ENCODE measurements around the gene KCND1.

The KCND1 gene

DNA sequence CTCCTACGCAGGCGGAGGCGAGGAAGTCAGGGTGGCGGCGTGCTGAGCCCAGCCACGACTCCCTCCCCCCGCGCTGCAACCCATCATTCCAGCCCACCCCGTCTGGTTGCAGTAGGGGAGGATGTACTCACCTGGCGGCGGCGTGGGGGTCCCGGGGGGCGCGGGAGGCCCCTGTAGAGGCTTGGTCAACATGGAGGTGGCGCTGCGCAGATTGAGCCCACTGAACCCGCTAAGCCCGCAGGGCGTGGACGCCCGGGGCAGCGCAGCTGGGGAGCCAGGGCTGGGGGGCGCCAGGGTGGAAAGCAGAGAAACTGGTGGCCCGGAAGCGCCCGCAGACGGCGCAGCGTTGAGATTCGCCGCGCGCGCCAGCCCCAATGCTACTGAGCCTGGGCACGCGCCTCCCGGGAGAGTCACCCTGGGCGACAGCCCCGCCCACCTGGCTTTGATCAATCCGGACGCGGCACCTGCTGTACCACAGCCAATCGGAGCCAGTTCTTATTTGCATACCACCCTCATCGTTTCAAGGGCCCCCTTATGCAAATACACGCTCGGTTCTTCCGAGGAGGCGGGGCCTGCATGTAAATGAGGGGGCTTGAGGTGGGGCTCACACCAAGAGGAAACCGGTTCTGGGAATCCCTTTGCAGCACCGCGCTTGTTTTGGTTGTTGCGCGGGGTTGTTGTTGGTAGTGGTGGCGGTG, 52.9 kb downstream of the KCND1 start, which contains the start of gene PIM2:
PIM2 (minus strand) TSS at position 382 of the 698 bp plus-strand sequence; CDS start at position 192, 190 bp downstream.
- peak within 1 kb of the TSS; percentile 84 for H3K4me3 ChIP-seq (ENCODE audit: low read length)
- no peak for TF ChIP-seq ZNF274 (IDR thresholded peaks at IDR 0.05; ENCODE audit: low read depth, low read length)

DNA sequence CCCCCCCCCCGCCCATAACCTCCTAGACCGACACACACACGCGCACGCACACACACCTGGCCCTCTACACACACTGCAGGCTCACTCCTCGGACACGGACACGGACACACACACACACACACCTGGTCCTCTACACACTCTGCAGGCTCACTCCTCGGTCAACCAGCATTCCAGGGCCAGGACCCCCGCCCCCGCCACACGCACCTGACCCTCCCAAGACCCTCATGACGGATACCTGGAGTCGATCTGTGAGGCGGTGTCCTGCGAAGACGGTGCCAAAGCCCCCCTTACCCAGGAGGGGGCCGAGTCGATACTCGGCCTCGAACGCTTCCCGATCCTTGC, 53.4 kb downstream of the KCND1 start:
- TF ChIP-seq ZNF274 (IDR thresholded peaks at IDR 0.05; ENCODE audit: low read depth, low read length), result no peak
- H3K4me3 ChIP-seq (ENCODE audit: low read length), result peak overlapping the region; percentile 84

- TF ChIP-seq ZNF274 (IDR thresholded peaks at IDR 0.05; ENCODE audit: low read depth, low read length), result no peak
- H3K4me3 ChIP-seq (ENCODE audit: low read length), result peak overlapping the region; percentile 84
These were observed 54.3 kb downstream of the KCND1 start for GRCh38 chrX:48917139-48918001.

DNA sequence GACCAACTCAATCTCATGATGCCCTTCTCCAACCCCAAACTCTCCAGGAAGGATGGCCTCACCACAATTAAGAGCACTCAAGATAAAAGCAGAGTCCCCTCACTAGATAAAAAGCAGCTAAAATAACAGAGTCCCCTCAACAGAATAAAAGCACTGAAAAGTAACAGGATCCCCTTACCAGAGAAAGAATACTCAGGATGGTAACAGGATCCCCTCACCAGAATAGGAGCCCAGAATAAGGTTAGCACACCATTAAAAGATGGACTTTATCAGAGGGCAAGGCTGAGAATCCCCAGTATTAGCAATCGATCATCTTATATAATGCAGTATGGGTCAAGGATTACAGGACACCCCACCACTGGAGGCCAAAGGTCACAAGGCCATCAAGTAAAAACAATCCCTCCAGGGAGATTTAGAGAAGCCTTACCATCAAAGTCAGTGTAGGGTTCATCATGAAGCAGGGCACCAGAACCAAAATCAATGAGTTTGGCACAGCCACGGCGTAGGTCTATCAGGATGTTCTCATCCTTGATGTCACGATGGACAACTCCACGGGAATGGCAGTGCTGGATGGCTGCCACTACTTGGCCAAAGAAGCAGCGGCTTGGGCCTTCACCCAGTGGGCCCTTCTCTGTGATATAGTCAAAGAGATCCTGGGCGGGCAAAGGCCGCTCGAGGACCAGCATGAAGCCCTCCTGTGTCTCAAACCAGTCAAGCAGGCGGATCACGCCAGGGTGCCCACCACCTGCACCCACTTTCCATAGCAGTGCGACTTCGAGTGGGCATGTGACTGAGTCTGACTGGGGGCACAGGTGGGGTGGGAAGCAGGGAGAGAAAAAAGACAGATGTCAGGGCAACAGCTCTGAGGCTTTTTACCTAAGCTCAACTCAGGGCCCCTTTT, 56.8 kb downstream of the KCND1 start:
- H3K4me3 ChIP-seq (ENCODE audit: low read length), result no peak overlapping the region
- no peak for TF ChIP-seq ZNF274 (IDR thresholded peaks at IDR 0.05; ENCODE audit: low read depth, low read length)

DNA sequence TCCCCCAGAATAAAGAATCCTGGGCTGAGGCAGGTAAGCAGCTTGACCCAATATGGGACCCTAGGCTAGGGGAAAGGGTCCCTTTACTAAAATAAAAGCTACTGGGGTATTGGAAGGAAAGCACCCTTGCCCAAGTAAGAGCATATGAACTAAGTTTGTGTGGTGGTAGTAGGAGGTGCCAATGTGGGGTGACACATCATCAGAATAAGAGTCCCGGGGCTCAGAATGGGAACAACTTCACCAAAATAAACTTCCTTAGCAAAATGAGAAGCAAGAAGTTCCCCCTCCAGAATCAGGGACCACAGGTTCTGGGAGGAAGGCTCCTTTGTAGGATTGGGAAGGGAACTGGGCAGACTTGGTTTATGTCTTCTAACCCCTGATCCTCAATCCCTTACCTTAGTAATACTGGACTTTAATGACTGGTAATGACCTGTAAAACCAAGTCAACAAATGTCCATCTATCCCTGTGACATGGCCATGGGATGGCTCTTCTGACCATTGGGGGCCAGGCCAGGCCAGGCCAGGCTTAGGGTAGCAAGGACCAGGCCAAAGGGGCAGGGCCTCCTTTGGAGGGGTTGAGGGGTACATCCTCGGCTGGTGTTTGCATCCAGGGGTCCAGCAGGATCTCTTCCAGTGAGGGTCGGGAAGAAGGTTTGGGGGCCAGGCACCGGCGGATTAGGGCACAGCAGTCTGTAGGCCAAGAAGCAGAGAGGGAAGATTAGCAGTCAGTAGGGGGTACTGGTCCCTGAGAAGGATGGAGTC, 57.9 kb downstream of the KCND1 start:
- no peak overlapping the region for H3K4me3 ChIP-seq (ENCODE audit: low read length)
- TF ChIP-seq ZNF274 (IDR thresholded peaks at IDR 0.05; ENCODE audit: low read depth, low read length), result no peak

GRCh38 chrX:48911412-48912182, 60.0 kb downstream of the KCND1 start, which contains the start of gene SLC35A2:
Gene SLC35A2 (minus strand): TSS chrX:48911646. CDS start chrX:48911636, 10 bp downstream.
- H3K4me3 ChIP-seq (ENCODE audit: low read length), result peak within 1 kb of the TSS; percentile 96

More at GRCh38 chrX:48911412-48912182, 60.0 kb downstream of the KCND1 start, which contains the start of gene SLC35A2:
- no peak for TF ChIP-seq ZNF274 (IDR thresholded peaks at IDR 0.05; ENCODE audit: low read depth, low read length)
